Activated gamma-delta T cell (primary cell): Measurements from ENCODE around the gene PLEKHA7.

Source experiments
- DNase-seq: peaks from one replicate; lab custom pipeline; 2025; lab: John Stamatoyannopoulos, UW

The PLEKHA7 gene

GRCh38 chr11:16844268-16844771, 169.9 kb downstream of the PLEKHA7 start:
- DNase-seq = no peak

- DNase-seq = no peak
Observed at GRCh38 chr11:16843294-16843693, 170.9 kb downstream of the PLEKHA7 start.

- no peak for DNase-seq
Observed at GRCh38 chr11:16841984-16842383, 172.2 kb downstream of the PLEKHA7 start.

GRCh38 chr11:16841481-16841880, 172.7 kb downstream of the PLEKHA7 start:
- no peak for DNase-seq

GRCh38 chr11:16840951-16841350, 173.3 kb downstream of the PLEKHA7 start:
- DNase-seq = no peak

GRCh38 chr11:16839821-16840220, 174.4 kb downstream of the PLEKHA7 start:
- DNase-seq = no peak

GRCh38 chr11:16834384-16834783, 179.8 kb downstream of the PLEKHA7 start:
- DNase-seq = no peak

- no peak for DNase-seq
Observed at GRCh38 chr11:16833026-16833425, 181.2 kb downstream of the PLEKHA7 start.

- no peak for DNase-seq
Observed at GRCh38 chr11:16832193-16832539, 182.0 kb downstream of the PLEKHA7 start.

- DNase-seq = no peak
Observed at GRCh38 chr11:16831316-16832192, 182.7 kb downstream of the PLEKHA7 start.

- no peak for DNase-seq
Observed at GRCh38 chr11:16827139-16827538, 187.1 kb downstream of the PLEKHA7 start.

GRCh38 chr11:16825968-16826367, 188.2 kb downstream of the PLEKHA7 start:
- DNase-seq = no peak

GRCh38 chr11:16825101-16825500, 189.1 kb downstream of the PLEKHA7 start:
- DNase-seq = no peak

- no peak for DNase-seq
Observed at GRCh38 chr11:16820324-16821092, 193.7 kb downstream of the PLEKHA7 start.

GRCh38 chr11:16818284-16818683, 195.9 kb downstream of the PLEKHA7 start:
- DNase-seq = no peak

- DNase-seq = no peak
Observed at GRCh38 chr11:16817351-16817750, 196.9 kb downstream of the PLEKHA7 start.

GRCh38 chr11:16816358-16817270, 197.6 kb downstream of the PLEKHA7 start:
- no peak for DNase-seq

- no peak for DNase-seq
Observed at GRCh38 chr11:16815047-16815767, 199.0 kb downstream of the PLEKHA7 start.

GRCh38 chr11:16814410-16815046, 199.7 kb downstream of the PLEKHA7 start:
- no peak for DNase-seq

- no peak for DNase-seq
Observed at GRCh38 chr11:16813126-16813525, 201.1 kb downstream of the PLEKHA7 start.

- DNase-seq = no peak
Observed at GRCh38 chr11:16812274-16812673, 201.9 kb downstream of the PLEKHA7 start.
